NOMO-1 treated with DMSO at 0.1 percent for 48 hours (cell line): Measurements from ENCODE around the gene SLC38A2.
"Not testable (repeated sequence)": the region's sequence is repeated elsewhere in the genome, so short reads cannot be mapped to it uniquely, and the experiment has no call there.

ENCODE experiments used
- DNase-seq: peaks from one replicate; lab custom pipeline; 2025; ENCODE audit not compliant: unreplicated experiment; lab: John Stamatoyannopoulos, UW

The SLC38A2 gene

DNA sequence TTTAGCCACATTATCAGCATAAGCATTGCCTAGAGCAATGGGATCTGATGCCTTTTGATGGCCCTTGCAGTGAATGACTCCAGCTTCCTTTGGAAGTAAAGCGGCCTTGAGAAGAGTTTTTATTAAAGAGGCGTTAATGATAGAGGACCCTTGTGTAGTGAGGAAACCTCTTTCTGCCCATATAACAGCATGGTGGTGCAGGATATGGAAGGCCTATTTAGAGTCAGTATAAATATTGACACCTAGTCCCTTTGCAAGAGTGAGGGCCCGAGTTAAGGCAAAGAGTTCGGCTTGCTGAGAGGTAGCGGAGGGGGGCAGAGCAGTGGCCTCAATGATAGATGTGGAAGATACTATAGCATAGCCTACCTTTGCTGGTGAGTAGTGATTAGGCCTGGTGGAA lies 47.5 kb downstream of the SLC38A2 start:
- not testable (repeated sequence) for DNase-seq

DNA sequence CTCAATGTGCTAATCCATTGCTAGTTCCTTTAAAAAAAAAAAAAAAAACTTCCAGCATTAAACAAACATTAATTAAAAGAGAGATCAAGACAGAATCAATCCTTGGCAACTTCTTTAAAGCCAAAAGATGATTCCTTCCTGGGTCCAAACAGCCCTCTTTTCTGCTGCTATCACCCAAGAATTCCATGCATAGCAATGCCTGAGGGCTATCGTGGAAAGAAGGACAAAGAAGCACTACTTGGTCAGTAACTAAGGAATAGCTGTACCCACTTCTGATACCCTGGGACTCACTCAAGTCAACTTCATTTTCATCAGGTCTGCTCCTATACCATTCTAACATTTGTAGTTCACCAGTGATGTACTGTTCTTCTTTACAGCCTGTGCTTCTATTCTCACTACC lies 51.8 kb downstream of the SLC38A2 start:
- no peak for DNase-seq

DNA sequence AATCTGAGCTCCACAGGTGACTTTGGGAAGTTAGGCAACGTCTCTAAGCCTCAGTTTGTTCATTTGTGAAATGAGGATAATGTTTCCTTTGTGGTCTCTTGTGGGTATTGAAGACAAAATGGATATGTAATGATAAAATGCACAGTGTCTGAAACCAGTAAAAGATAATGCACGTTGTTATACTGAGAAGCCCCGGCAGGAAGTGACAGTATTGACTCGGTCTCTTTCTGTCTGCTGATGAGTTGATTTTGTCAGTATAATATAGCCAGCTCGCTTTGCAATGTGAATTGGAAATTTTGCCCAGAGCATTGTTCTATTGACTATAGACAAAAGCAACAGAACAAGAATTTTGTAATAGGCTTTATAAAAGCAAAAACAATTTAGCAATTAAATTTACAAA lies 54.5 kb downstream of the SLC38A2 start:
- no peak for DNase-seq
